ENCODE measurements around the gene LRRC75A. TPM values are rescaled to one million over a fixed set of nuclear protein-coding genes. Genes with fewer than 3 reads are reported as not detected.
A peak's percentile ranks its signal among the peaks of the same experiment; 100 is the strongest.

Gene LRRC75A
- total RNA-seq, 4 donors from 2014 or later, result 0.26 to 6.0 (median 3.7) TPM

DNA sequence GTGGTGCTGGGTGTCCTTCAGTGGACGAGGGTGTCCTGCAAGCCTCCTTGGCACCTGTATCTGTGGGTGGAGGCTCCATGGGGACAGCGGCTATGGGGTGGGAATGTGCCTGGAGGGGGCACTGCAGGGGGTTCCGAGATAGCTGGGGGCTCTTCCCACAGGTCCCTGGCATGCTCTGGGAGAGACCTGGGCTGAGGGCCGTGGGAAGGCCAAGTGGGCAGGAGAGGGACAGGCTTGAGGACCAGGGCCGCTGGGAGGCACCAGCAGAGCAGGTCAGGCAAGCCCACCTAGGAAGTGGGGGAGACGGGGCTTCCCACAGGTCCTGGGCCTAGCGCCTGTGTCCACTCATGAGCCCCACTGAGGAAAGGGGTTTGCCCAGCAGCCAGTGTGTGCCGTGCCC, 9.7 kb downstream of the LRRC75A start:
- Histone ChIP-seq H3K27me3 (no peaks in the 10 kb centered on the region), H3K4me3 (no peak overlapping the region), H3K4me1 (peaks cover 9 to 12% of the 10 kb centered on the region in 2 donors), H3K36me3 (no peaks in the 10 kb centered on the region), H3K9me3 (no peaks in the 10 kb centered on the region), H3K27ac (no peak overlapping the region)
- TF ChIP-seq POLR2A (IDR thresholded peaks at IDR 0.05), result no peak
- TF ChIP-seq, protein P1, sequence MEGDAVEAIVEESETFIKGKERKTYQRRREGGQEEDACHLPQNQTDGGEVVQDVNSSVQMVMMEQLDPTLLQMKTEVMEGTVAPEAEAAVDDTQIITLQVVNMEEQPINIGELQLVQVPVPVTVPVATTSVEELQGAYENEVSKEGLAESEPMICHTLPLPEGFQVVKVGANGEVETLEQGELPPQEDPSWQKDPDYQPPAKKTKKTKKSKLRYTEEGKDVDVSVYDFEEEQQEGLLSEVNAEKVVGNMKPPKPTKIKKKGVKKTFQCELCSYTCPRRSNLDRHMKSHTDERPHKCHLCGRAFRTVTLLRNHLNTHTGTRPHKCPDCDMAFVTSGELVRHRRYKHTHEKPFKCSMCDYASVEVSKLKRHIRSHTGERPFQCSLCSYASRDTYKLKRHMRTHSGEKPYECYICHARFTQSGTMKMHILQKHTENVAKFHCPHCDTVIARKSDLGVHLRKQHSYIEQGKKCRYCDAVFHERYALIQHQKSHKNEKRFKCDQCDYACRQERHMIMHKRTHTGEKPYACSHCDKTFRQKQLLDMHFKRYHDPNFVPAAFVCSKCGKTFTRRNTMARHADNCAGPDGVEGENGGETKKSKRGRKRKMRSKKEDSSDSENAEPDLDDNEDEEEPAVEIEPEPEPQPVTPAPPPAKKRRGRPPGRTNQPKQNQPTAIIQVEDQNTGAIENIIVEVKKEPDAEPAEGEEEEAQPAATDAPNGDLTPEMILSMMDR (IDR thresholded peaks at IDR 0.05), result no peak
- intact Hi-C loops (cut with DNase I; ENCODE audit: low total_unique reads), result no loop called here
- no peak for DNase-seq

GRCh38 chr17:16480995-16481394, 11.0 kb downstream of the LRRC75A start:
- Histone ChIP-seq H3K36me3 (no peaks in the 10 kb centered on the region), H3K4me3 (no peak overlapping the region), H3K27me3 (no peaks in the 10 kb centered on the region), H3K4me1 (peaks cover 7 to 10% of the 10 kb centered on the region in 2 donors), H3K9me3 (no peaks in the 10 kb centered on the region), H3K27ac (no peak overlapping the region)
- intact Hi-C loops (cut with DNase I; ENCODE audit: low total_unique reads), result no loop called here
- TF ChIP-seq, protein P1 (IDR thresholded peaks at IDR 0.05), result no peak
- no peak for DNase-seq

DNA sequence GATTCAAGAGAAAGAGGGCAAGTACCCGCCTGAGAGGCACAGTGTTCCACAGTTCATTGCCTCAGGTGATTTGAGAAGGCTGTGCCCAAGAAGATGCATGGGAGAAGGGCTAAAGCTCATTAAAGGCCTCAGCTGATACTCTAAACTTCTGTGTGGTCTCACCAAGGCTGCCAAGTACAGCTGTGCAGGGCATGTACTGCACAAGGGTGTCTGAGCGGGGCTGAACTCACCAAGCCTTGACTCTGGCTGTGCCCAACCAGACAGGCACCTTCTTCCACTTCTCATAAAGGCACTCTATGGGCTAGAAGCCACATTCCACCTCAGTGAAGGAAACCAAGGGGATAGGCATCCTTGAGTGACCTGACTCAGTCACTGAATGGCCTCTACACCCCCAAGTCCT, 12.7 kb downstream of the LRRC75A start:
- intact Hi-C loops (cut with DNase I; ENCODE audit: low total_unique reads), result no loop called here
- Histone ChIP-seq H3K4me1 (peaks cover 3 to 7% of the 10 kb centered on the region in 2 donors), H3K27ac (peak overlapping the region; percentile 87 to 89), H3K36me3 (no peaks in the 10 kb centered on the region), H3K27me3 (no peaks in the 10 kb centered on the region), H3K4me3 (no peak overlapping the region), H3K9me3 (no peaks in the 10 kb centered on the region)
- TF ChIP-seq POLR2A (IDR thresholded peaks at IDR 0.05), result no peak
- TF ChIP-seq, protein P1 (IDR thresholded peaks at IDR 0.05), result no peak
- DNase-seq, result no peak

DNA sequence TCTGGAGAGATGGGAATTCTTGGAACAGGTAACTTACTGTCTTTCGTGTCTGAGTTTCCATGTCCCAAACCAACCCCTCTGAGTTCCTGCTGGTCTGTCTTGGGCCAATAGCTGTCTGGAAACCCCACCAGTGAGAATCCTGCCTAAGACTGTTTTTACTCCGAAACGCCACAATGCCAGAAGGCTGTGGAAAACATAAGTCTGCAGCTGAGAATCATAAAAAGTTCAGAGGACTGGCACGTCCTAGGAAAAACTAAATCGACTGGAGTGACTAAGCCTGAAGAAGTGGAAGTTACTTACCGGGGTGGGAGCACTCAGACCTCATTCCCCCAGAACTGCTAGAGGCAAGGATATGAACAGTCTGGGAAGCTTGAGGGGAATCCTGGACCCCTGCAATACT, 13.3 kb downstream of the LRRC75A start:
- no peak for TF ChIP-seq POLR2A (IDR thresholded peaks at IDR 0.05)
- TF ChIP-seq, protein P1 (IDR thresholded peaks at IDR 0.05), result no peak
- H3K27ac ChIP-seq, result peak overlapping the region; percentile 87 to 89

GRCh38 chr17:16477666-16478065, 14.3 kb downstream of the LRRC75A start:
- Histone ChIP-seq H3K9me3 (no peaks in the 10 kb centered on the region), H3K4me3 (no peak overlapping the region), H3K27ac (peak overlapping the region; percentile 87 to 89), H3K36me3 (no peaks in the 10 kb centered on the region), H3K27me3 (no peaks in the 10 kb centered on the region), H3K4me1 (peaks cover 3 to 7% of the 10 kb centered on the region in 2 donors)
- intact Hi-C loops (cut with DNase I; ENCODE audit: low total_unique reads), result no loop called here
- DNase-seq, result no peak
- TF ChIP-seq POLR2A (IDR thresholded peaks at IDR 0.05), result no peak
- TF ChIP-seq, protein P1 (IDR thresholded peaks at IDR 0.05), result no peak

More for the DNA sequence above, 13.3 kb downstream of the LRRC75A start:
- Histone ChIP-seq H3K9me3 (no peaks in the 10 kb centered on the region), H3K4me3 (no peak overlapping the region), H3K4me1 (peaks cover 3 to 7% of the 10 kb centered on the region in 2 donors), H3K36me3 (no peaks in the 10 kb centered on the region), H3K27me3 (no peaks in the 10 kb centered on the region)
- intact Hi-C loops (cut with DNase I; ENCODE audit: low total_unique reads), result no loop called here
- DNase-seq, result peak; percentile 31 to 40

All from uterus (tissue), 4 donors.